Measurements from ENCODE around the gene GPR4.
"Not testable (repeated sequence)": the region's sequence is repeated elsewhere in the genome, so short reads cannot be mapped to it uniquely, and the experiment has no call there.

Gene GPR4

DNA sequence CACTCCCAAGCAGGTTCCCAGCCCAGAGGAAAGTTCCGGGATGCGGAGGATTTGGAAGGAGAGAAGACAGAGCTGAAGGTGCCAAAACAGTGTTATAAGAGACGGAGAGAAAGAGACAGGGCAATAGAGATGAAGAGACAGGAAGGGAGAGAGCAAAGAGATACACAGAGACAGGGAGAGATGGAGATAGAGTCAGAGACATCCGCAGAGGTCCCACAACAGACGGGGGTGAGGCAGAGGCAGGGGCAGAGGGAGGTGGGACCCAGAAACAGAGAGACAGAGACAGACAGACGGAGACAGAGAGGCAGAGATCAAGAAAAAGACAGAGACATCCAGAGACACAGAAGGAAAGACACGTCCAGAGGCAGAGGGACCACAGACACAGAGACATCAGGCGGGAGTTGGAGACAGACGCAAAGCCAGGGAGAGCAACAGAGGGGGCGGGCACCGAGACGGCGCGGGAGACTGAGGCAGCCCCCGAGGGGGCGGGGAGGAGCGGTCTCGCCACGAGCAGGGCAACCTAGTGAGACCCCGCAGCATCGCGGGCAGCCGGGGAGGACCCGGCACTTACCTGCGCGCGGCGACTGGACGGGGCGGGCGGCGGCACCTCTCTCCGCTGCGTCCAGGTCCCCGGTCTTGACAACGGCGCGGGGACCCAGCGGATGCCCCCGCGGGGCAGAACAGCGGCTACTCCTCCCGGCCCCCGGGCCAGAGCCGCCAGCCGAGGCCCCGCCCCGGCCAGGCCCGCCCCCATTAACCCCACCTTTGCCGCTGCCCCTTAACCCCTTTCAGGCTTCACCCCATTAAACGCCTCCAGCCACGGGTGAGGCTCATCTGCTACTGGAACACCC, at the start of gene GPR4:
Gene GPR4 (minus strand): TSS at position 689 of the 851 bp plus-strand sequence. CDS start 10,346 bp downstream, outside the sequence.
- no peak for DNase-seq

DNA sequence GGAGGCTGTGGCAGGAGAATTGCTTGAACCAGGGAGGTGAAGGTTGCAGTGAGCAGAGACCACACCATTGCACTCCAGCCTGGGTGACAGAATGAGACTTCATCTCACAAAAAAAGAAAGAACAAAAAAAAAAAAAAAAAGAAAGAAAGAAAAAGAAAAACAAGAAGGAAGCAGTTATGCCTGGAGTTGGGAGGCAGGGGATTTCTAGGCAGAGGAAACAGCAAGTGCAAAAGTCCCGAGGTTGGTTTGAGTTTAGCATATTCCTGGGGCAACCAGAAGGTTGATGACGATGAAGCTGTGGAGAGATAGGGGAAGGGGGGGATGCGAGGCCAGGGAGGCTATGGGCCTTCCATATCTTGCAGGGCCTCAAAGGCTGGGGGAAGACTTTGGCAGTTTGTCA, 48.7 kb upstream of the GPR4 start:
- no peak for DNase-seq

DNA sequence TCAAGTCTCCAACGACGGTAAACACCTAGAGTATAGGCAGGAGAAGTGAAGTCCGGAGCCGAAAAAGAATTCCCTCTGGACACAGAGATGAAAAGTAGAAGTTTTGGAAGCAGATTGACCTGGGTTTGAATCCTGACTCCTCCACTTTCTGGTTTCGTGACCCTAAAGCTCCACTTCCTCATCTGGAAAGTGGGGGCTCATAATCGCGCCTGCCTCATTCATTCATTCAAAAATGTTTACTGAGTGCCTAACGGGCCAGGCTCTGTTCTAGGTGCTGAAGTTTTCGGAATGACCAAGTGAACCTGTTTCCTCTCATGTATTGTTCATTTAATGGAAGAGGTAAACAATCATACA, 44.3 kb upstream of the GPR4 start:
- no peak for DNase-seq

DNA sequence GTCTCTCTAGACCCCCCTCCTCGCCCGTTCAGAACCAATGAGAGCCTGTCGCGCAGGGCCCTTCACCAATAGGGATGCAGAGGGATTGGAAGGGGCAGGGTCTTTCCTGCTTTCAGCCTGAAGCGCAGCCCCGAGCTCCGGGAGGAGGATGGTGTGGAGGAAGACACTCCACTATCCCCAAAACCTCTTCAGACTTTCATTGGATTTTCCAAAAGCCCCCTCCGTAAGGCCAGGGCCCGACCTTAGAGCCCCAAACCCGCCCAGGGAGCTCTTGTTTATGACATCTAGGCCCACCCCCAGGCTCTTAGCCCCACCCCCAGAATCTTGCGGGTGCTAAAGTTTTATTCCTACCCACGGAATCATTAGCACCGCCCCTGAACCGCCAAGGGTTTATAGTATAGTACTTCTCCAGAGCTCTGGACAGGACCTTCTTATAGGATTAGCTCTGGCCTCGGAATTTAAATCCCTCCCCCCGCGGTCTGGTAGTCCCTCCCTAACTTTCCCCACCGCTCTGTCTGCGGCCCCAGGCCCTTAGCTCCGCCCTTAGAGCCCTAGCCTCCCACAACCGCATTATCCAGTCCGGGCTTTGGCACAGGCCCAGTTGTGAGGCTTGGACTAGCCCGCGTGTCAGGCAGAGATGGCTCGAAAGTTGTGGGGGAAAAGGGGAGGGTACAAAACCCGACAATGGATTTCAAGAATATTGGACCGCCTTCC, 43.8 kb upstream of the GPR4 start:
- peak; percentile 69 for DNase-seq

DNA sequence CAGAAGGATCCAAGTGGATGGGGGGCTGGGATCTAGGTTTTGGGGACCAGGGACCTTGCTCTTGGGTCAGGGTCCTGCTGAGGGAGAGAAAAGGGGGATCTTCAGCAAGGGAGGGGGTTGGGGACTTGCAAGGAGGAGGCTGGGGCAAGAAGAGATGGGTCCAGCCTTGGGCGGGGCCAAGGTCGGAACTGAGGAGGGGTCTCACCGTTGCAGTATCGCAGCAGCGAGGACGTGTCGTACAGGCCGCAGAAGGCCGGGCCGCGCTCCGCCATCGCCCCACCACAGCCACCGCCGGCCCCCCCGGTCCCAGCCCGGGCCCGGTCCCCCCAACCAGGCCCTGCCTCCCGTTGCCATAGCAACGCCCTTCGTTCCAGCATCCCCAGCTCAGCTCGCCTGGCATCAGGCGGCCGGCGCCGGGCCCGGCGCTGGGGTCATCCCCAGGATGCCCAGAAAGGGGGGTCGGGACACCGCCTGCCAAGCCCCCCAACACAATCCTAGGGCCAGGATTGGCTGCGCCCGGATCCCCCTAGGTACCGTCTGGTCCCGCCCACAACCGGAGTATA, 43.1 kb upstream of the GPR4 start:
- DNase-seq, result no peak

DNA sequence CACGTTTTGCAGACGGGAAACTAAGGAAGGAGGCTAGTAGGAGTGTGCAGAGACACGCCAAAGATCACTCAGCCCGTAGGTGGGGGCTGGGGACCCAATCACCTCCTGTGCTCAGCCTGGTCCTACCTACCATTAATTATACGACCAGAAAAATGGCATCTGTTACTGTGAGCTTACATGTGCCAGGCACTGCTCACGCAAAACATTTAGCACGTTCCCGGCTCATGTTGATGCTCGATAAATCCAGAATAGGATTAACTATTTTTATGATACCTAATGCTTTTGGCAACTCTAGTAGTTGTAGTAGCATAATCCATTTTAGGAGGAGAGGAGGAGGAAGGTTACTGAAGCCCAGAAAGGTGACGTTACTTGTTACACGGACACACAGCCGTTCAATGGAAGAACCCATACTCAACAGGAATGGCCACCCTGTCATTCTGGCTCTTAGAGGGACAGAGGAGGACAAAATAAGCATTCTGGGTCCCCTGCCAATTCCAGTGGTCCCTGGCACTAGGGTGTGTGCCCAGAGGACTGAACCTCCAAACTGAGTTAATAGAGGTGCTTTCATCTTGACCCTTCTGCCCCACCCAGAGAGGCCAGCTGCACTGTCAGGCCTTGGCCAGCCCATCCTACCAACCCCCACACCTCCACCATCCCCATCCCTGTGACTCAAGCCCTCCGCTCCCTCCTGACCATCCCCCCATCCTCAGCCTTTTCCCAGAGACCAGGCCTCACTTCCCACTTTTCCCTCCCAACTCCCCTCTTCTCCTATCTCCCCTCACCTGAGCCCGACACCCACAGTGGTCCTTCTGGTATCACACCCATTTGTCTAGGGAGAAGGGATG, 42.1 kb upstream of the GPR4 start:
- DNase-seq, result no peak

DNA sequence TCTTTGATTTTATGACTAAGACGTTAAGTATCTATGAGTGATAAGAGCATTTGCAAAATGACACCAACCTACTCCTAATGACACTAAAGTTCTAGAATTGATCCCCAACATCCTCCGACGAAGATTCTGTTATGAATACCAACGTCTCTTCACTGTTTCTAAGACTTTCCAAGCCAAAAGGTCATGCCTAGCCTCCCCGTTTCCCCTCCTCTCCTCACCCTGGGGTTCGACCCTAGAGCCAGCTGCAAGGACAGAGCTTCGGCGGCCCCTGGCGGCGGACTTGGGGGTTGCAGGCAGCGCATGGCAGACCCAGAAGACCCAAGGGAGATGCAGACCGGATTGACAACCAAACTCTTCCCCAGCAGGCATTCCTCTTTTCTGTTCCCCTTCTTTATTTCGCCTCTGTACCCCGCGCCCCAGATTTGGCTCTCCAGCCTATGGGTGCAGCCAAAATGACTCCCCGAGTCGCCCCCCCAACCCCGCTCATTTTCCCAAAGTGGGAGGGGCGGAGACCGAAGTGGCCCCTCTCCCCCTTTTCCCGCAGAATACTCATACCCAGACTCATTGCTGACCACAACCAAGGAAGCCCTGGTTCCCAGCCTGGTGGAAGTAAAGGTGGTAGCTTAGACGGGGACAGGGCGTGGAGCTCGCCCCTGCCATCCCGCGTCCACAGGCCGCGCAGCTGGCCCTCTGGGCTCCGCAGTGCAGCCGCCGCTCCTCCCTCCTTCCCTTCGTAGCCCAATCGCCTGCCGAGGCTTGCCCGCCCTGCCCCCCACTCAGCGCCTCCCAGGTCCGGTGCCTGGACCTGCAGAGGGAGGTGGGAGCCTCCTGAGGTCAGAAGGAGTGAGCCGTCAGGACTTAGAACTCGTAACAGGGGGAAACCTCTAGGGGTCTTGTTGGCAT, 41.3 kb upstream of the GPR4 start:
- peak; percentile 87 for DNase-seq

DNA sequence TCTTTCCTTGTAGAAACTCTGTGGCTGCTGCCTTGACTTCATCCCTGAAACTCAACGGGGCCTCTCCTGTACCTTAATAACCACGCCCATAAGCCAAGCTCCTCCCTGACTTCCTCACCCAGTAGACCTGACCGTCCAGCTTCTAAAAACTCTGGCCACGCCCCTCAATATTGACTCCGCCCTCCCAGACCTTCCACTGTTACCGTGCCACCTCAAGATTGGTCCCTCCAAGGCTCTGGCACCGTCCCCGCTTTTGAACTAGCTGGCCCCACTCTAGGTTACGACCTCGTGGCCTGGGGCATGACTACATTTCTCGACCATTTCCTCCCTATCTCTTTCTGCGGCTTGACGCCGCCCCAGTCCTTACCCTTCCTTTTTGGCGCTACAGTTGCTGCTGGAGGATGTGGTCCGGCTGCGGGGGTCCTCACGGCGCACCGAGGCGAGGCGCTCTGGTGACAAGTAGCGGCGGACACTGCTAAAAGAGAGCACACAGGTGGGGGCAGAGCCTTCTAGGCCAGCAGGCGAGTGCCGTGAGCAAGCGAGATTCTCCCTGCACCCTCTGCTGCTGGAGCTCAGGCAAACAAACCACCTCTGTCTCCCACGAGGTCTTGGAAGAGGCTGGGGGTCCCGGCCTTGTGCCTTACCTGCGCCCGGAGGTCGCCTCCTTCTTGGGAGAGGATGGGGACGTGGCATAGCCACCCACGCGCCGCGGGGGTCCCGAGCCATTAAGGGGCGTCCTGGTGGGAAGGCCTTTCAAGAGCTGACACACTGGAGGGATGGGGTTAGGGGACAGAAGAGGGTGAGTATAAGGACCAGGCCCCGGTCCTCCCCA, 39.5 kb upstream of the GPR4 start:
- peak; percentile 81 for DNase-seq

DNA sequence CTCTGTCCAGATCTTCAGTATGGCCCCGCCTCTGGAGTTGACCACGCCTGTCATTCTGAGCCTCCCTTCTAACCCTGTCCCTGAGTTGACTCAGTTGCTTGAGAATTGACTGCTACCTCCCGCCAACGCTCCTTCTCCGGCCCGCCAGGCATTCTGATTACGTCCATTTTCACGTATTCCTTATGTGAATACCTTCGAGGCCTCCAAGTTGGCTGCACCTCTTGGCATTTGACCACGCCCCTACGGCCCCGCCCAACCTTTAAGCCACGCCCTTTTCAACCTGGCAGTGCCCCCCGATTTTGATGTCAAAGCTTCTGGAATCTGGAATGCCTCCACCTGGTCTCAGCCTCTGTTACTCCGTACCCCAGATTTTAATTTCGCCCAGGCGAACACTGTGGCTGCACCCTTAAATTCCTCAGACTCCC, 38.8 kb upstream of the GPR4 start:
- no peak for DNase-seq

DNA sequence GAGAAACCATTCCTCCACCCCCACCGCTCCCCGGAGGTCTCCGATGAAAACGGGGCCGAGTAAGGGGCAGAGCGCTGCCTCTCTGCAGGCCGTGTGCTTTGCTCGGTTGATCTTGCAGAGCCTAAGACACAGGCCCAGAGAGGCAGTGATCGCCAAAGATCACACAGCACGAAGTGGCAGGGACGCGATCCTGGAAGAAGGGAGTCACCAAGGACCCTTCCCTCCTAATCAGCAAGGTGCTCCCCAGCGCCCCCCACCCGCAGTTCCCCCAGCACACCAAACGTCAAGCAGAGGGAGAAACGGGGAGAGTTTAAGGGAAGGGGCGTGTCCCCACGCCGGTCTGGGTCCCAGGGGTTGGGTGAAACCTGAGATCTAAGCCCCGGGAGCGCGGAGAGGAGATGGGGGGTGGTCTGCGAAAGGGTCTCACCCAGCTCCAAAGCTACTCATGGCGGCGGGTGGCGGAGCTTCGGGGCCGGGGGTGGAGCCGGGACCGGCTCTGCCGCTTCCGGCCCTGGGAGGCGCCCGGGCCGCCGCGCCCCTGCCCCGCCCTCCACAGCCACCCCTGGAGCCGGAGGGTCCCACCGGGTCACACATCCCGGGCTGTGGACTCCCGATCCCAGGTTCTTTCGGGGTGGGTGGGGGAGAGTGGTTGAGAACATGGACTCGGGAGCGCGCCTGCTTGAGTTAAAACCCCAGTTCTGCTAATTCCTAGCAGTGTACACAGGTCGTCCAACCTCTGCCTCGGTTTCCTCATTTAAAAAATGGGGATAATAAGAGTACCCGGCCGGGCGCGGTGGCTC, 37.1 kb upstream of the GPR4 start, which contains the start of gene EML2:
Gene EML2 (minus strand): TSS at position 468 of the 800 bp plus-strand sequence. CDS start 21 bp downstream, at position 447.
- DNase-seq, result peak; percentile 63

DNA sequence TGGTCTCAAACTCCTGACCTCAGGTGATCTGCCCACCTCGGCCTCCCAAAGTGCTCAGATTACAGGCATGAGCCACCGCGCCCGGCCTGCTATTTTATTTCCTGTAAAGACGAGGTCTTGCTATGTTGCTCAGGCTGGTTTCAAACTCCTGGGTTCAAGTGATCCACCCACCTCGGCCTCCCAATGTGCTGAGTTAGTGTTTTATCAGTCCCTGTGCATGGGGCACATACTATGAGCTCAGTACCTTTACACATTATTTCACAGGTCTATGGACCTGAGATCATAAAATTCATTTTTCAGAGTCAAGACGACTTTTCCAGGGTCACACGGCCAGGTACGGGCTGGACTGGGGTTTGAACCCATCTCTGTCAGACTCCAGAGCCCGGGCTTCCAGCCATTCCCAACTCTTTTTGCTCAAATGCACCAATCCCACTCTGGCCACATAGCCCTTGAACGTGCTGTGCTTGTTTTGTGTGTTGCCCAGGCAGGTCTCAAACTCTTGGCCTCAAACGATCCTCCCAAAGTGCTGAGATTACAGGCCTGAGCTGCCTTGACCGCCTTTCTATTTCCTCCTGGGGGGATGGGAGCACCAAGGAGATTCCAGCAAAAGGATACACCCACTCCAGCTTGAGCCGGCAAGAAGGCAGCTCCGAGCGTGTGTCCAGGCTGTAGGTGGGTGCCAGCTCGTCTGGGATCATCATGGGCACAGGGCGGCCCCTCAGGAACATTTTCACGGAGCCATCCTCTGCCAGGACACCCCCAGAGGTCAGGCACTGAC, 36.1 kb upstream of the GPR4 start:
- DNase-seq, result no peak

DNA sequence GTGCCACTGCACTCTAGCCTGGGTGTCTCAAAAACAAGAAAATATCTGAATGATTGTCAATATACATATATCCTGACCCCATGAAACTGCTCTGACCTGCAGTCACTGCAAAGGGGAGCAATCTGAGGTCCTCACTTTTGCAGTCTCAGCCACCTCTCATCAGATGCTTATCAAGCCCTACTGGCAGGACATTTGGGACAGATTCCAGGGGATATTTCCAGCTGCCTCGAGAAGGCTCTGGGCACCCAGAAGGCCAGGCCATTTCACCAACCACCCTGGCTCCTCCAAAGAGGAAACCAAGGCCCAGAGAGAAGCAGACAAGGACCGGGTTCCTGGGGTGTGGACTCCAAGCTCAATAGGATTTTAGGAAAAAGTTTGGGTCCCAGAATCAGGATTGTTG, 34.9 kb upstream of the GPR4 start:
- DNase-seq, result no peak

DNA sequence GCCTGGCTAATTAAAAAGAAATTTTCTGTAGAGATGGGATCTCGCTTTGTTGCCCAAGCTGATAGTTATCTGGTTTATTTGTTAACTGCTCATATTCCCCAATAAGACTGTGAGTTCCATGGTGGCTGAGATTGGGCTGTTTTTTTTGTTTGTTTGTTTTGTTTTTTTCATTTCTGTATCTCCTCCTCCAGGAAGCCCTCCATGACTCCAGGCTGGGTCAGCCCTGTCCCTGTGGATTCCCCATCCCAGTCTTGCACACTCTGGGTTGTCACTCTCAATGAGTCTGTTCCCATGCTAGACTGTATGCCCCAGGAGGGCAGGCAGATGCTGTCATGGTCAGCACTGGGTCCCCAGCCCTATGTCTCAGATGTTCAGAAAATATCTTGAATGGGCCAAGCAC, 34.3 kb upstream of the GPR4 start:
- no peak for DNase-seq

DNA sequence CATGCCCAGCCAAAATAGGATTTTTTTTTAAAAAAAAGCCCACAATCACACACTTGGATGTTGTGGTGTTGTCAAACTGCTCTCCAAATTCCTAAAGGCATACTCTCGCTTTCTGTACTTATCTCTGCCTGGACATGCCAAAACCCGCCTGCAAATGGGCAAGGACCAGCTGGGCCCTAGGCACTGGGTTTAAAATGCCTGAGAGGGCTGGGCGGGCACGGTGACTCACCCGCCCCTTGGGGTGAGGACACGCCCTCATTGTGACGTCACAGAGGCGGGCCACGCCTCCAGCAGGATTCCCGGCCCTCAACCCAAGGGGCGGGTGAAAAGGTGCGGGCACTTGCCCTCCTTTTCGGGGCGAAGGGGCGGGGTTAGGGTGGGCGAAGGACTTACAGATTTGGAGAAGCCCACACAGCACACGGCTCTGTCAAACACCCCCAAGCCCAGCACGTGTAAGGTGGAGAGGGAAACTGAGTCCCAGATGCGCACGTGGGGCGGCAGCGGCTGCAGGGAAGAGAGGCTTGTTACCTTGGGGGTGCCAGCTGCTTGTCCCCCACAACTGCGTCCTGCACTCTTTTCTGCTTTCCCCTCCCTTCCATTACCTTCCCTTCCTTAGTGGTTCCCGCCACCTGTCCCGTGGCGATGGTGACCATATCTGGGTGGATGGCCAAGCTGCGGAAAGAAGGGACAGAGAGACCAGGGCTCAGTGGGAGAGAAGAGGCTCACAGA, 30.6 kb upstream of the GPR4 start:
- DNase-seq, result peak; percentile 59

DNA sequence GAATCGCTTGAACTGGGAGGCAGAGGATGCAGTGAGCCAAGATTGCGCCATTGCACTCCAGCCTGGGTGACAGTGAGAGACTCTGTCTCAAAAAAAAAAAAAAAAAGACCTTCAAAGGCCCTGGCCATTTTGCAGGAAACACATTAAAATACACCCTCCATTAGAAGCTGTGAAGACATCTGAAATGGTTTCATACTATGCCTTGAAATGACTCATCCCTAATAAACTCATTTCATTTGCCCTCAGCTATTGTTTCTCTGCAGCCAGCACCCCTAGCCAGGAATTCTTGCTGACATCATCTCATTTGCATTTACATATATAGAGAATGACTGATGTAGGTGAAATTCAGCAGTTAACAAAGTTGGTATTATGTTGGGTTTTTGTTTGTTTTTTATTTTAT, 28.5 kb upstream of the GPR4 start:
- DNase-seq, result peak; percentile 75

DNA sequence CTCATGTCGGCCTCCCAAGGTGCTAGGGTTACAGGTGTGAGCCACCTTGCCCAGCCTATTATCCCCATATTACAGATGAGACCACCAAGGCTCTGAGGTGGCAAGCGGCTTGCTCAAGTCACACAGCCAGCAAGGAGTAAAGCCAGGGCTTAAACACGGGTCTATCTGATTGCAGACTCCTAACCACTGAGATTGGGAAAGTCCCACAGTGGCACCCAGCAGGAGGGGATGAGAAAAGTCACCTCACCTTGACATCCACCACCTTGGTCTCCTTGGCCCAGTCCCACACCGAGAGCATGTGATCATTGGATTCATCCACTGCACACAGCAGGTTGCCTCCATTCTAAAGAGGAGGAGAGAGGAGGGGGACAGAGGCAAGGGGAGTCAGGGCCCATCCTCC, 27.7 kb upstream of the GPR4 start:
- DNase-seq, result no peak

DNA sequence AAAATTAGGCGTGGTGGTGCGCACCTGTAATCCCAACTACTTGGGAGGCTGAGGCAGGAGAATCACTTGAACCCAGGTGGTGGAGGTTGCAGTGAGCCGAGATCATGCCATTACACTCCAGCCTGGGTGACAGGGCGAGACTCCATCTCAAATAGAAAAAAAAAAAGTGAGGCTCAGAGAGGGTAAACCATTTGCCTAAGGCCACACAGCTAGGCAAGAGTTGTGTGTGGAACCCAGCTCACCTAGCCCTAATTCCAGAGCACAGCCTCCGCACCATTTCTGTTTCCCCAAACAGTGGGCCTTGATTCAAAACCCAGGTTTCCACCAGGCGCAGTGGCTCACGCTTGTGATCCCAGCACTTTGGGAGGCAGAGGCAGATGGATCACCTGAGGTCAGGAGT, 26.2 kb upstream of the GPR4 start:
- not testable (repeated sequence) for DNase-seq

DNA sequence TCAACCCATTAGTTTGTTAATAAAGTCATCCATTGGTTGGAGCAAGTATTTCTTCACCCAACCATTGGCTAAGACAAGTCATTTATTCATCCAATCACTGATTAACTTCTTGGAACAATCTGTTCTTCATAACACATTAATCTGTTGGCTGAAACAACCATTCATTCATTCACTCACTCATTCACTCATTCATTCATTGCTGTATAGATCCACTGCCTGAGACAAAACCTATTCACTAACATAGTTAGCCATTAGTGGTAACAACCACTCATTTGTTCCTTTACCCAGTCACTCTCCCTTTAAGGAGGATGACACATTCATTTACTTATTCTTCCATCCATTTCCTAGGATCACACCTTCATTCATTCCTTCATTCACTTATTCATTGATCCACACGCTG, 22.0 kb upstream of the GPR4 start:
- no peak for DNase-seq

Data from suppressor macrophage treated with lipopolysaccharide for 4 hours (primary cell).